Fibroblast of villous mesenchyme (primary cell): ENCODE measurements around the gene FBN1. TPM values are rescaled to one million over a fixed set of nuclear protein-coding genes. Genes with fewer than 3 reads are reported as not detected.
A peak's percentile ranks its signal among the peaks of the same experiment; 100 is the strongest.

Experiments
- DNase-seq: peaks from one replicate; pipeline ENCODE4 v3.0.0-alpha.2; 2010; ENCODE audit warnings: low read depth
- H3K4me3 ChIP-seq: 2 replicates; pipeline ENCODE4 v1.5.1; 2011; ENCODE audit warnings: low read depth, mild to moderate bottlenecking, low read length
- CTCF ChIP-seq: IDR thresholded peaks from 2 replicates; pipeline ENCODE4 v1.5.1; 2012; ENCODE audit warnings: low read depth, mild to moderate bottlenecking, low read length; ENCODE audit not compliant: insufficient read depth
- total RNA-seq: library from RNA; depleted of rRNA; stranded (reverse); fragments of >200 nt; gene quantifications from 2 replicates; pipeline ENCODE4 v1.2.3, GENCODE V29; 2012

FBN1 gene
- total RNA-seq, 1 donor: 333 TPM

GRCh38 chr15:48563934-48564333 lies 81.6 kb downstream of the FBN1 start:
- no peak for TF ChIP-seq CTCF
- H3K4me3 ChIP-seq: no peak overlapping the region
- DNase-seq: no peak

- no peak for TF ChIP-seq CTCF
- H3K4me3 ChIP-seq: no peak overlapping the region
- no peak for DNase-seq
These were observed 85.0 kb downstream of the FBN1 start for GRCh38 chr15:48560321-48561051.

GRCh38 chr15:48559285-48559684 lies 86.2 kb downstream of the FBN1 start:
- H3K4me3 ChIP-seq: no peak overlapping the region
- TF ChIP-seq CTCF: no peak
- peak; percentile 82 for DNase-seq

- H3K4me3 ChIP-seq: no peak overlapping the region
- DNase-seq: no peak
- TF ChIP-seq CTCF: no peak
These were observed 87.3 kb downstream of the FBN1 start for GRCh38 chr15:48558226-48558625.

GRCh38 chr15:48557335-48557734 lies 88.2 kb downstream of the FBN1 start:
- no peak overlapping the region for H3K4me3 ChIP-seq
- TF ChIP-seq CTCF: no peak
- no peak for DNase-seq

GRCh38 chr15:48556159-48556897 lies 89.2 kb downstream of the FBN1 start:
- no peak overlapping the region for H3K4me3 ChIP-seq
- no peak for TF ChIP-seq CTCF
- DNase-seq: peak; percentile 33
